AG09319 (cell line): ENCODE data around the gene GBA3.

Experiments
- DNase-seq: peaks from one replicate; pipeline ENCODE4 v3.0.0-alpha.2; 2010; ENCODE audit warnings: low read depth; ENCODE audit errors: extremely low read depth
- TF ChIP-seq, protein P1 (sequence below): IDR thresholded peaks from 2 replicates; pipeline ENCODE4 v1.5.1; 2011; ENCODE audit warnings: low read depth, mild to moderate bottlenecking, inconsistent platforms, low read length, moderate library complexity

The GBA3 gene

DNA sequence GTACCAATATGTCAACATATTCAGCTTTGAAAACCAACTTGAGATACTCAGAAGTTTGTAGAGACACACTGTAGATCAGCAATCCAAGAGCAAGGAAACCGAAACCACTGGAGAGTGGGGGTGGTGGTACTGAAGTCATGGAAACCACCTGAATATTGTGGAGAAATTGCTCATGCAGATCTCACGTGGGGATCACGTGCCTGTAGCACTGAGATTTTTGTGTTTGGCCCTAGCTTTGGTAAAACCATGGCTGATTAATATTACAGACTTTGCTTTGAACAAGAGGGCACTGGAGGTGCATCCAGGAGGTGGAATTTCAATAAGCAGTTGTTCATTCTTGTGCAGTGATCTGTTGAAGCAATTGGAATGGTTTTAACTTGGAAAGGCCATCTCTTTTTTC lies 47.2 kb downstream of the GBA3 start:
- TF ChIP-seq, protein P1, sequence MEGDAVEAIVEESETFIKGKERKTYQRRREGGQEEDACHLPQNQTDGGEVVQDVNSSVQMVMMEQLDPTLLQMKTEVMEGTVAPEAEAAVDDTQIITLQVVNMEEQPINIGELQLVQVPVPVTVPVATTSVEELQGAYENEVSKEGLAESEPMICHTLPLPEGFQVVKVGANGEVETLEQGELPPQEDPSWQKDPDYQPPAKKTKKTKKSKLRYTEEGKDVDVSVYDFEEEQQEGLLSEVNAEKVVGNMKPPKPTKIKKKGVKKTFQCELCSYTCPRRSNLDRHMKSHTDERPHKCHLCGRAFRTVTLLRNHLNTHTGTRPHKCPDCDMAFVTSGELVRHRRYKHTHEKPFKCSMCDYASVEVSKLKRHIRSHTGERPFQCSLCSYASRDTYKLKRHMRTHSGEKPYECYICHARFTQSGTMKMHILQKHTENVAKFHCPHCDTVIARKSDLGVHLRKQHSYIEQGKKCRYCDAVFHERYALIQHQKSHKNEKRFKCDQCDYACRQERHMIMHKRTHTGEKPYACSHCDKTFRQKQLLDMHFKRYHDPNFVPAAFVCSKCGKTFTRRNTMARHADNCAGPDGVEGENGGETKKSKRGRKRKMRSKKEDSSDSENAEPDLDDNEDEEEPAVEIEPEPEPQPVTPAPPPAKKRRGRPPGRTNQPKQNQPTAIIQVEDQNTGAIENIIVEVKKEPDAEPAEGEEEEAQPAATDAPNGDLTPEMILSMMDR: no peak
- DNase-seq: no peak

DNA sequence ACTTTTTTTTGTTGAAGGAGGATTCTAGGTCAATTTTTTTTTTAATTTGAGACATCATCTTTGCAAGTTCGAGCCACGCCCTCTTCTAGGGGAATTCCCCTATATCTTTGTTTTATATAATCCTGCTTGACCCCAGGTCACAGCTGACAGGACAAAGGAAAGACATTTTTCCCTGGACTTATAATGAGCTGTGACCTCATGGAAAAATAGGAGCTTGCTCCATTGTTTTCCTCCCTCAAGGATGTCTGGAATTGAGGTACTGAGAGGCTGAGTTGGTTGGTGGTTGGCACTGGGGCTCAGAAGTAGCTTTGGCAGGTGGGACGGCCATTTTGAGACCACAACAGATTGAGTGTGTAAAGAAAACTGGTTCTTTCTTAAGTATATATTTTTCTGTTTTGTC lies 49.0 kb downstream of the GBA3 start:
- TF ChIP-seq, protein P1: no peak
- no peak for DNase-seq

DNA sequence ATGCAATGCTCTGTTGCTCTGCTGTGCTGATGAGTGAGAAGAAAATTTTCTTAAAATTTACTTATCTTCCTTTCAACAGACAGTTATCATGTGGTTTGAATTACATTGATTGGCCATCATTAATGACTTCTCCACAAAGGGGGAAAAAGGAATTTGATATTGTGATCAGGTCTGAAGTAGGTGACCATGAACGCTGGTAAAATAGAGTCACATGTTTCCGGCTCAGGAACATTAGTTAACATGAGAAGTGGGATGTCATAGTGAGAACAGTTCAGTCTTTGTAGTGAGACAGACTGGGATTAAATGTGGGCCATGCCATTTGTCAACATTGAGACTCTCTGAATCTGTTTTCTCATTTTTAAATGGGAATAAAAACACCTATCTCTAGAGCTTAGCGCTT lies 50.6 kb downstream of the GBA3 start:
- DNase-seq: no peak
- TF ChIP-seq, protein P1: no peak

DNA sequence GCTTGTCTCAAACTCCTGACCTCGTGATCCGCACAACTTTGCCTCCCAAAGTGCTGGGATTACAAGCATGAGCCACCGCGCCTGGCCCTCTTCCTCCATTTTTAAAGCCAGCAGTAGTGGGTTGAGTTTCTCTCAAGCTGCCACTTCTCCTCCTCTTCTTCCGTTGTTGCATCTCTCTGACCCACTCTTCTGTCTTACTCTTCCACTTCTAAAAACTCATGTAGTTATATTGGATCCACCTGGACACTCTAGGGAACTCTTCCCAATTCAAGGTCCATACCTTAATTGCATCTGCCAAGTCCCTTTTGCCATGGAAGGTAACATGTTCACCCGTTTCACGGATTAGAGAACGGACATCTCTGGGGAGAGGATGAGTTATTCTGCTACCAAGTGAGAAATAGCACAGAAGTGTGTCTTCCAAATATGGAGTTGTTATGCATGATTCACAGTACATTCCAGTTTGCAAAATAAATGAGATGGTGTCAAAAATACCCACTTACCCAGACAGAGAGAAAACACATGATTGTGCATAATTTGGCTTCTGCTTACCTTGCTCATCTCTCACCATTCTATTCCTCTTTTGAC lies 51.8 kb downstream of the GBA3 start:
- no peak for DNase-seq
- TF ChIP-seq, protein P1: no peak

DNA sequence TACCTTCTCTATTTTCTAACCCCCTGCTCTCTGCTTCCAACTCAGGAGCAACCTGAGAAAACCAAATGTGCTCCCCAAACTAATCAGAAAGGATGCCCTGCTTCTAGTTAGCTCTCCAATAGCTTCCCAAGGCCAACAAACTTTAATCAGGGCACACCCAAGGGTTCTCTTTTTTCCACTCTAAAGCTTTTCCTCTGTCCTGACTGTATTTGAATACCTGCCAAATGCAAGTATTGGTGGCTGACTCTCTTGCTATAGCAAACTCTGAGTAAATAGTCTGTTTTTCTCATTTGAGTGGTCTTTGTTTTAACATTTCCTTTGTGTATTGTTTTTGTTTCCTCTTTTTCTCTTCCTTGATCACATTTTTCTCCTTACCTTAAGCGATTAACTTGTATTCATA lies 52.5 kb downstream of the GBA3 start:
- DNase-seq: no peak
- TF ChIP-seq, protein P1: no peak

DNA sequence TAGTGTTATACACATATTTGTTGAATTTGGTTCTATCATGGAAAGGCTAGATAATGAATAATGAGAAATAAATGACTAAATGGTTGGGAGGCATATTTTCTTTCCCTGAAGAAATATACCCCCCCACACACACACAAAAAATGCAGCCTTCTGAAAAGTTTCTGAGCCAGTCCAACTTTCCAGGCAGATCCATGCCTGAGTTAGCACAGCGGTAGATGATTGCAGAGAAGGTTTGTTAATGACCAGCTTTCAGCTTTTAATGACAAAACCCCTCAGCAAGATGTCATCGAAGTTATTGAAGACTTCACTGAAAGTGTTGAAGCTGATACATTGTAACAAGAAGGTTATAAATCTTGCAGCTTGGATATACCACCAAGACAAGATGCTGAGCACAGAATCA lies 61.4 kb downstream of the GBA3 start:
- DNase-seq: no peak
- TF ChIP-seq, protein P1: no peak

DNA sequence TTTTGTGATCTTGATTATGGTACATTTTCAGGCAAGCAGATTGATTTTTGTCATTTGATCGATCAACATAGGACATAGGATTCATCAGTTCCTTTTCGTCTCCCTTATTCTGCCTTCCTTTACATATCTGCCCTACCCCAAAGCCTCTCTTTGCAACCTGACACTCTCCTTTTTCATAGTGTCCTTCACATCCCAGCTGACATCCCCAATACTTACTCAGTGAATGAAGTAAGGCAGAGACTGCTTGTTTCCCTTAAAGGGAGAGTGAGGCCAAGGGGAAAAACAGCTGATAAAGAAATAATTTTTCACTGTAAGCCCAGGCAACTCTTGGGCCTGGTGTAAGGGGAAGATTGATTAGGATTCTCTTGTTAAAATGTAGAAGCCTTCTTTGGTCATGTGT lies 69.8 kb downstream of the GBA3 start:
- no peak for DNase-seq
- TF ChIP-seq, protein P1: no peak
